22Rv1 (cell line): Measurements from ENCODE around the gene GOLGA6D.
"Not testable (repeated sequence)": the region's sequence is repeated elsewhere in the genome, so short reads cannot be mapped to it uniquely, and the experiment has no call there.

ENCODE experiments used
- H3K27ac ChIP-seq: fragments of 450-650 bp; 2 replicates; pipeline ENCODE4 v1.5.1; 2017
- CTCF ChIP-seq: fragments of 450-650 bp; IDR thresholded peaks from 2 replicates; pipeline ENCODE4 v1.5.1; 2017; ENCODE audit warnings: mild to moderate bottlenecking
- ZFX ChIP-seq: fragments of 450-650 bp; IDR thresholded peaks from 2 replicates; pipeline ENCODE4 v1.6.1; 2017; ENCODE audit warnings: antibody characterized with exemption, borderline replicate concordance

GOLGA6D gene

GRCh38 chr15:75299311-75299688, 16.7 kb downstream of the GOLGA6D start:
- TF ChIP-seq CTCF = peak; percentile 60
- not testable (repeated sequence) for H3K27ac ChIP-seq

- H3K27ac ChIP-seq = not testable (repeated sequence)
Observed at GRCh38 chr15:75300026-75300425, 17.4 kb downstream of the GOLGA6D start.

GRCh38 chr15:75302318-75302717, 19.7 kb downstream of the GOLGA6D start:
- no peak for TF ChIP-seq ZFX
- no peak for TF ChIP-seq CTCF
- no peak overlapping the region for H3K27ac ChIP-seq

GRCh38 chr15:75302753-75303152, 20.1 kb downstream of the GOLGA6D start:
- H3K27ac ChIP-seq = not testable (repeated sequence)

GRCh38 chr15:75306188-75306587, 23.6 kb downstream of the GOLGA6D start:
- no peak for TF ChIP-seq ZFX
- TF ChIP-seq CTCF = no peak
- no peak overlapping the region for H3K27ac ChIP-seq

- H3K27ac ChIP-seq = no peak overlapping the region
- TF ChIP-seq ZFX (no peak), CTCF (peak; percentile 61)
Observed at GRCh38 chr15:75307778-75308390, 25.2 kb downstream of the GOLGA6D start.

- no peak for TF ChIP-seq ZFX
- TF ChIP-seq CTCF = no peak
- no peak overlapping the region for H3K27ac ChIP-seq
Observed at GRCh38 chr15:75309711-75310110, 27.1 kb downstream of the GOLGA6D start.

GRCh38 chr15:75312548-75312947, 29.9 kb downstream of the GOLGA6D start:
- not testable (repeated sequence) for H3K27ac ChIP-seq

- TF ChIP-seq CTCF (no peak), ZFX (no peak)
Observed at GRCh38 chr15:75313116-75313845, 30.6 kb downstream of the GOLGA6D start.

More at GRCh38 chr15:75313116-75313845, 30.6 kb downstream of the GOLGA6D start:
- H3K27ac ChIP-seq = no peak overlapping the region
